Activated naive CD4-positive, alpha-beta T cell treated with anti-CD3 and anti-CD28 coated beads, Interleukin-2, amount 10 ng/mL, durations not matched to agents 7 days and 5 days (primary cell): Measurements from ENCODE around the gene SETBP1.

ENCODE experiments used
- CTCF ChIA-PET: fragments of 350-600 bp; sonication (Branson Sonifier 250); formaldehyde crosslinking; loops from one replicate; lab custom pipeline; 2021; ENCODE audit warnings: antibody characterized with exemption; lab: Charles Lee
- DNase-seq: peaks from one replicate; pipeline ENCODE4 v3.0.0-alpha.2; 2020
- H3K27ac Mint-ChIP-seq: one replicate; pipeline ENCODE4 v1.8.0; 2021; ENCODE audit warnings: mild to moderate bottlenecking, moderate library complexity, mixed read lengths
- H3K27me3 Mint-ChIP-seq: one replicate; pipeline ENCODE4 v1.8.0; 2021; ENCODE audit warnings: mild to moderate bottlenecking, mixed read lengths
- H3K36me3 Mint-ChIP-seq: one replicate; pipeline ENCODE4 v1.8.0; 2021; ENCODE audit warnings: mixed read lengths
- H3K4me1 Mint-ChIP-seq: one replicate; pipeline ENCODE4 v1.8.0; 2021; ENCODE audit warnings: mixed read lengths
- H3K4me3 Mint-ChIP-seq: one replicate; pipeline ENCODE4 v1.8.0; 2021; ENCODE audit warnings: mild to moderate bottlenecking, moderate library complexity, mixed read lengths
- H3K9me3 Mint-ChIP-seq: one replicate; pipeline ENCODE4 v1.8.0; 2021; ENCODE audit warnings: mixed read lengths

Gene SETBP1

DNA sequence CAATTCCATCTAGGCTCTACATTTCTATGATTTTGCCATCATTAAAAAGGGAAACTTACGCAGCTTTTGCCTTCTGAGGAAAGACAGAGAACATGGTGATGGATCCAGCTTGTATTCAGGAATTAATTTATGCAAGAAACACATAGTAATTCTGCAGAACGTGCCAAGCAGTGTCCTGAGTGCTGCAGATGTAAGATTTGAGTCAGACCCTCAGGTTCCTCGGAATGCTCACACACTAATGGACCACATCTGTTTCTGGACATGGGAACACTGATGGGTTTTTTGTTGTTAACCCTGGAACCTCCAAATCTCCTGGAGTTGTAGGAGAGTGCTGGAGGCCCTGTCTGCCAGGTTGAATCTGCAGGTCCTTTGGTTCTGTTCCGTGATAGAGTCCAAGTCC, 132.9 kb downstream of the SETBP1 start:
- no peak overlapping the region for H3K4me3 Mint-ChIP-seq
- H3K9me3 Mint-ChIP-seq = no peaks in the 10 kb centered on the region
- no peaks in the 10 kb centered on the region for H3K36me3 Mint-ChIP-seq
- H3K27me3 Mint-ChIP-seq = peaks cover 39% of the 10 kb centered on the region
- H3K27ac Mint-ChIP-seq = no peak overlapping the region
- CTCF ChIA-PET = no interaction called here
- no peaks in the 10 kb centered on the region for H3K4me1 Mint-ChIP-seq
- DNase-seq = no peak

- CTCF ChIA-PET = no interaction called here
Measured at GRCh38 chr18:44815108-44815507, 134.4 kb downstream of the SETBP1 start.

DNA sequence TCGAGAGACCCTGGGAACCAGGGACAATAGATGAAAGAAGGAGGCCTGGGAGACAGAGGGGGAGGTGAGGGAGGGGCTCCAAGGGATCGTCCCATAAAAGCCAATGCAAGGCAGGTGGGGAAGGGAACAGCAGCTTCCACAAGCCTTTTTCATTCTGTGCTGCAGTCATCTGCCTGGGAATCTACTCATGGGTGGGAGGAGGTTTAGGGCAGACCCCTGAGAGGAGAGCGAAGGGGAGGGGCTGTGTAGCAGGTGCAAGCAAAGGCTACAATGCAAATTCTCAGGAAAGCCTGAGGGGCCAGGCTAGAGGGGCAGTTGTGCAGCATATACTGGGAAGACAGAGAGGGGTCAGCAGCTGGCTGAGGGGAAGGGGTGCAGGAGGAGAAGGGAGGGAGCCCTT, 135.4 kb downstream of the SETBP1 start:
- CTCF ChIA-PET = no interaction called here
- no peaks in the 10 kb centered on the region for H3K9me3 Mint-ChIP-seq
- DNase-seq = no peak
- H3K27ac Mint-ChIP-seq = no peak overlapping the region
- H3K36me3 Mint-ChIP-seq = no peaks in the 10 kb centered on the region
- H3K4me3 Mint-ChIP-seq = no peak overlapping the region
- peaks cover 29% of the 10 kb centered on the region for H3K27me3 Mint-ChIP-seq
- H3K4me1 Mint-ChIP-seq = no peaks in the 10 kb centered on the region

More at GRCh38 chr18:44815108-44815507, 134.4 kb downstream of the SETBP1 start:
- no peaks in the 10 kb centered on the region for H3K9me3 Mint-ChIP-seq
- no peaks in the 10 kb centered on the region for H3K4me1 Mint-ChIP-seq
- no peaks in the 10 kb centered on the region for H3K36me3 Mint-ChIP-seq
- no peak overlapping the region for H3K4me3 Mint-ChIP-seq
- no peak overlapping the region for H3K27ac Mint-ChIP-seq
- H3K27me3 Mint-ChIP-seq = peaks cover 29% of the 10 kb centered on the region
- no peak for DNase-seq

GRCh38 chr18:44816477-44816876, 135.8 kb downstream of the SETBP1 start:
- DNase-seq = no peak
- CTCF ChIA-PET = no interaction called here
- no peak overlapping the region for H3K4me3 Mint-ChIP-seq
- no peaks in the 10 kb centered on the region for H3K4me1 Mint-ChIP-seq
- H3K9me3 Mint-ChIP-seq = no peaks in the 10 kb centered on the region
- peaks cover 32% of the 10 kb centered on the region for H3K27me3 Mint-ChIP-seq
- H3K36me3 Mint-ChIP-seq = no peaks in the 10 kb centered on the region
- no peak overlapping the region for H3K27ac Mint-ChIP-seq

- no peaks in the 10 kb centered on the region for H3K36me3 Mint-ChIP-seq
Measured at GRCh38 chr18:44817831-44818473, 137.3 kb downstream of the SETBP1 start.

GRCh38 chr18:44818668-44819403, 138.1 kb downstream of the SETBP1 start:
- CTCF ChIA-PET = no interaction called here
- Mint-ChIP-seq H3K4me3 (no peak overlapping the region), H3K36me3 (no peaks in the 10 kb centered on the region), H3K9me3 (no peaks in the 10 kb centered on the region), H3K27ac (no peak overlapping the region), H3K27me3 (peaks cover 20% of the 10 kb centered on the region), H3K4me1 (no peaks in the 10 kb centered on the region)
- no peak for DNase-seq

More at GRCh38 chr18:44817831-44818473, 137.3 kb downstream of the SETBP1 start:
- DNase-seq = no peak
- Mint-ChIP-seq H3K4me1 (no peaks in the 10 kb centered on the region), H3K9me3 (no peaks in the 10 kb centered on the region), H3K27ac (no peak overlapping the region), H3K4me3 (no peak overlapping the region), H3K27me3 (peaks cover 24% of the 10 kb centered on the region)
- CTCF ChIA-PET = no interaction called here

- CTCF ChIA-PET = interaction anchor here (0.6 kb wide), 2 partner anchors 392 to 453 kb away, joined by 3 to 4 read pairs; no protein-coding TSS in a partner anchor
- H3K27ac Mint-ChIP-seq = no peak overlapping the region
- no peak overlapping the region for H3K4me3 Mint-ChIP-seq
- DNase-seq = no peak
- H3K36me3 Mint-ChIP-seq = no peaks in the 10 kb centered on the region
- H3K4me1 Mint-ChIP-seq = no peaks in the 10 kb centered on the region
- H3K9me3 Mint-ChIP-seq = no peaks in the 10 kb centered on the region
- H3K27me3 Mint-ChIP-seq = peaks cover 31% of the 10 kb centered on the region
Measured at GRCh38 chr18:44819944-44820510, 139.3 kb downstream of the SETBP1 start.

DNA sequence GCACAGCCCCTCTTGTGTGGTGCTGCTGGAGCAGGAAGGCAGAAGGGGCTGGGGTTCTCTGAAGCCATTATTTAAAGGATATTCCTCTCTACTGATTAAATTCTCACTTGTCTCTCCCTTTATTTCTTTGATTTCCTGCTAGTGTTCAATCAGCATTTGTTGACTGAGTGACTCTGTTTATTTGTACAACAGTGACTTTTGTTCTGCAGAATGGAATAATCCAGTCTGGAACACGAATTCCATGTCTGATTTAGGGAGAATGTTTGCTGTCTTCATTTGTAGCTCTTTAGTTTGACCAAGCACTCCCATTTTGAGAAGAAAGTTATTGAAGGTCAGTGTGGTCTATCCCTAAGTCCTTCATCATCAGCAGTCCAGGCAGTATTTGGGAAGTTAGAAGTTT, 141.2 kb downstream of the SETBP1 start:
- H3K27ac Mint-ChIP-seq = no peak overlapping the region
- H3K27me3 Mint-ChIP-seq = peaks cover 35% of the 10 kb centered on the region
- no peaks in the 10 kb centered on the region for H3K36me3 Mint-ChIP-seq
- H3K9me3 Mint-ChIP-seq = no peaks in the 10 kb centered on the region
- no peaks in the 10 kb centered on the region for H3K4me1 Mint-ChIP-seq
- H3K4me3 Mint-ChIP-seq = no peak overlapping the region
- CTCF ChIA-PET = no interaction called here
- no peak for DNase-seq

GRCh38 chr18:44823286-44823685, 142.6 kb downstream of the SETBP1 start:
- Mint-ChIP-seq H3K9me3 (no peaks in the 10 kb centered on the region), H3K27me3 (peaks cover 35% of the 10 kb centered on the region), H3K4me3 (no peak overlapping the region), H3K4me1 (no peaks in the 10 kb centered on the region), H3K36me3 (no peaks in the 10 kb centered on the region), H3K27ac (no peak overlapping the region)
- no peak for DNase-seq
- CTCF ChIA-PET = no interaction called here

- no peak overlapping the region for H3K27ac Mint-ChIP-seq
- H3K4me3 Mint-ChIP-seq = no peak overlapping the region
- no peaks in the 10 kb centered on the region for H3K36me3 Mint-ChIP-seq
- no peaks in the 10 kb centered on the region for H3K4me1 Mint-ChIP-seq
- peaks cover 35% of the 10 kb centered on the region for H3K27me3 Mint-ChIP-seq
- H3K9me3 Mint-ChIP-seq = no peaks in the 10 kb centered on the region
- CTCF ChIA-PET = no interaction called here
- DNase-seq = no peak
Measured at GRCh38 chr18:44823782-44824181, 143.1 kb downstream of the SETBP1 start.

DNA sequence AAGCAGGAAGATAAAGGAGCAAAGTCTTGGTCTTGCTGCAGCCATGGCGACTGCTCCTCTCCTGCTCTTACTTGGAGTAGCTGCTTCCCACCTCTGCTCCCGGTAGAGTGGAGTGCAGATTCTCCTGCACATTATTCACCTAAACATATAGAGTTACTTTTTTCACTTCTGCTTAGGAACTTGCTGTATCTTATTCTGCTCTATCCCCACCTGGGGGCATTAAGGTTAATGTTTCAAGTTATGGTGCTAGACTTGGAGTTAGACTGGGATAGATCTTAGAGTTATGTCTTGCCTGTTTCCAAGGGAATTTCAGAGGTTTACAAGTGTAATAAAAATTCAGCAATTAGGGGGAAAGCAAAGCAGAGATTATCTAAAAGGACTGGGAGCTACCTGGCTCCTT, 144.2 kb downstream of the SETBP1 start:
- CTCF ChIA-PET = no interaction called here

DNA sequence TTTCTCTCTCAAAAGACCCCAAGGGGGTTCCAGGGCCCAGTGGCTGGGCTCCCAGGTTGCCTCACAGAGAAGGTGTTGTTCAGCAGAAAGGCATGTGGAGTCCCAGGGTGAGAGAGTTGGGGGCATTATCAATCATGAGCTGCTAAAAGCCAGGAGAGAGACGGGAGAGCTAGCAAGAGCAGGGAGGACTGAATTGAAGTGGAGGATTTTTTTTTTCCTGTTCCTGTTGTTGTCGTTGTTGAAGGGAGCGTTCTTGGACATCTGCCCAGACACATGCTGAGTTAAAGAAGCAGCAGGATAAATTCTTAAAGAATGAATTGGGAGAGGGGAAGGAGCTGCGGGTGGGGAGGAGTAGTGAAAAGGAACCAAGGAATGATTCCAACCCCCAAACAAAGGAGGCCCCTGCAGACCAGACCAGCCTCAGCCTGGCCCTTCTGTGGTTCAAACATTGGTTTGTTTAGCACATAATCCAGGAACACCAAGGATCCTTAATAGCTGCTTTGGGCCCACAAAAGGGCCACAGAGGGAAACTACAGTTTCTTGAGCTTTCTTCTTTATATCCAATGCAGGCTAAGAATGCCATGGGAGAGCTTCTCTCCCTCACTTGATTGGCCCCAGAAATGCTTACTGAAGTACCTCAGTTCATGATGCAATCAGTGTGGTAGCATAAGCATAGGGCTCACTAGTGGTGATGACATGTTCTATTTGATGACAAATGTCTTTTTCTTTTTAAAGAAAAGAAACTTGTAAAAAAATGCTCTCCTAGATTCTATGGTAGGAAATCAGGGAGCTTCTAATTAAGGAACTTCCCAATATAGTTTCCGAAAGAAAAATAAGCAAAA, 146.0 kb downstream of the SETBP1 start:
- Mint-ChIP-seq H3K27ac (no peak overlapping the region), H3K4me3 (no peak overlapping the region), H3K4me1 (peaks cover 6% of the 10 kb centered on the region), H3K36me3 (no peaks in the 10 kb centered on the region), H3K27me3 (peaks cover 26% of the 10 kb centered on the region), H3K9me3 (no peaks in the 10 kb centered on the region)
- CTCF ChIA-PET = interaction anchor here (0.7 kb wide), 1 partner anchor 142 kb away, joined by 3 read pairs; no protein-coding TSS in a partner anchor
- no peak for DNase-seq

More for the DNA sequence above, 144.2 kb downstream of the SETBP1 start:
- Mint-ChIP-seq H3K27ac (no peak overlapping the region), H3K36me3 (no peaks in the 10 kb centered on the region), H3K27me3 (peaks cover 33% of the 10 kb centered on the region), H3K4me1 (no peaks in the 10 kb centered on the region), H3K4me3 (no peak overlapping the region), H3K9me3 (no peaks in the 10 kb centered on the region)
- DNase-seq = no peak

DNA sequence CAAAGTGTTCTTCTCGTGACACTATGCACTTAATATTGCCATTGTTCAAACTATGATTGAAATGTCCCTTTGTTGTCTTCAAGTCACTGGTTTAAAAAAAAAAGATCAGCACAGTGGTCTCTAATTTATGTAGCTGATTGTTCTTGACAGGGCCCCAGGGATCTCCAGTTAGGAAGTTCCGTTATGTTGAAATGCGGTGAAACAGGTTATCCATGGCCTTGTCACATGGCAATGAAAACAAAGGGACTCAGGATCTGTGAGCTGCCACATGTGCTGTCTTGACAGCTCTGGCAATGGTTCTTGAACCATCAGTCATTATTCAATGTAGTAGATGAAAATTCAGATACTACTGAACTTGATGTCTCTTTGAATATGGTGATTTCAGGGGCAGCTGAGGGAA, 147.4 kb downstream of the SETBP1 start:
- Mint-ChIP-seq H3K9me3 (no peaks in the 10 kb centered on the region), H3K27ac (no peak overlapping the region), H3K36me3 (no peaks in the 10 kb centered on the region), H3K4me3 (no peak overlapping the region), H3K4me1 (peaks cover 6% of the 10 kb centered on the region), H3K27me3 (peaks cover 26% of the 10 kb centered on the region)
- CTCF ChIA-PET = no interaction called here
- no peak for DNase-seq

GRCh38 chr18:44830581-44830980, 149.9 kb downstream of the SETBP1 start:
- Mint-ChIP-seq H3K27ac (no peak overlapping the region), H3K27me3 (peaks cover 23% of the 10 kb centered on the region), H3K36me3 (no peaks in the 10 kb centered on the region), H3K9me3 (no peaks in the 10 kb centered on the region), H3K4me1 (peaks cover 15% of the 10 kb centered on the region), H3K4me3 (no peak overlapping the region)
- DNase-seq = no peak
- CTCF ChIA-PET = no interaction called here
